GM11168 (cell line): Measurements from ENCODE around the gene SORD.
"Not testable (repeated sequence)": the region's sequence is repeated elsewhere in the genome, so short reads cannot be mapped to it uniquely, and the experiment has no call there.

Experiments
- in situ Hi-C: fragments of 300-500 bp; cut with MboI; formaldehyde crosslinking; loops from one replicate; pipeline ENCODE4 v1.12.0; 2022; ENCODE audit warnings: low sequenced_read_pairs; ENCODE audit not compliant: unreplicated experiment

SORD gene

GRCh38 chr15:45052676-45053075 is 29.7 kb downstream of the SORD start:
- in situ Hi-C loops, result not testable (repeated sequence)

GRCh38 chr15:45058690-45059675 is 36.0 kb downstream of the SORD start:
- in situ Hi-C loops, result not testable (repeated sequence)

GRCh38 chr15:45062301-45062700 is 39.3 kb downstream of the SORD start:
- in situ Hi-C loops, result not testable (repeated sequence)

GRCh38 chr15:45064386-45064785 is 41.4 kb downstream of the SORD start:
- in situ Hi-C loops, result no loop called here

- in situ Hi-C loops, result loop anchor here (5.0 kb wide), 1 partner anchor 238 kb away; no protein-coding TSS in a partner anchor
These were observed 47.0 kb downstream of the SORD start for GRCh38 chr15:45069942-45070360.

GRCh38 chr15:45073602-45074001 is 50.6 kb downstream of the SORD start:
- in situ Hi-C loops, result not testable (repeated sequence)

- in situ Hi-C loops, result not testable (repeated sequence)
These were observed 52.7 kb downstream of the SORD start for GRCh38 chr15:45075440-45076320.

GRCh38 chr15:45077391-45077790 is 54.4 kb downstream of the SORD start:
- in situ Hi-C loops, result not testable (repeated sequence)

GRCh38 chr15:45079201-45079600 is 56.2 kb downstream of the SORD start:
- in situ Hi-C loops, result not testable (repeated sequence)

- in situ Hi-C loops, result not testable (repeated sequence)
These were observed 56.7 kb downstream of the SORD start for GRCh38 chr15:45079628-45080246.

GRCh38 chr15:45080593-45080992 is 57.6 kb downstream of the SORD start:
- in situ Hi-C loops, result not testable (repeated sequence)

GRCh38 chr15:45082412-45082811 is 59.4 kb downstream of the SORD start:
- in situ Hi-C loops, result not testable (repeated sequence)

- in situ Hi-C loops, result no loop called here
These were observed 60.2 kb downstream of the SORD start for GRCh38 chr15:45083223-45083622.

- in situ Hi-C loops, result no loop called here
These were observed 61.2 kb downstream of the SORD start for GRCh38 chr15:45084163-45084562.

GRCh38 chr15:45087513-45087912 is 64.5 kb downstream of the SORD start:
- in situ Hi-C loops, result no loop called here

- in situ Hi-C loops, result no loop called here
These were observed 66.1 kb downstream of the SORD start for GRCh38 chr15:45088801-45089711.

GRCh38 chr15:45089712-45090373 is 66.8 kb downstream of the SORD start:
- in situ Hi-C loops, result no loop called here

GRCh38 chr15:45091161-45091560 is 68.2 kb downstream of the SORD start:
- in situ Hi-C loops, result no loop called here

GRCh38 chr15:45091576-45091975 is 68.6 kb downstream of the SORD start:
- in situ Hi-C loops, result no loop called here
